Erythroblast (primary cell): ENCODE measurements around the gene AGO3.

Source experiments
- GATA1 ChIP-seq: IDR thresholded peaks from 2 replicates; pipeline ENCODE4 v1.6.1; 2011; ENCODE audit warnings: low read depth, mild to moderate bottlenecking, control low read depth, low read length, moderate library complexity
- POLR2A ChIP-seq: IDR thresholded peaks from 2 replicates; pipeline ENCODE4 v1.6.1; 2011; ENCODE audit warnings: mild to moderate bottlenecking, low read length

DNA sequence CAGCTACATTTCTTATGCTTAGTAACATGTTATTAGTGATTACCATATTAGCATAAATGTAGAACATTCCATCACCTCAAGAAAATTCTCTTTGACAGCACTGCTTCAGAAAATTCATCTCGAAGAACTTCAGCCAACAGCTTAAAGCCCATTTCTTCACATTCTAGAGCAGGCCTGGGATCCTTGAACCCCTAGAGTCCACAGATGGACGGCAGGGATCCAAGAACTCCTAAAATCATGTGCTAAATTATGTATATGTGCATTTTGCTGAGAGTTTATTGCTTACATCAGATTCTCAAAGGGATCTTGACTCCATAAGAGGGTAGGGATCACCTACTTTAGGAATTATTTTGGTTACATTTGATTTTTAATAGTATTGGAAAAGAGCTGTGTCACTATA lies 76.8 kb downstream of the AGO3 start:
- TF ChIP-seq POLR2A (no peak), GATA1 (no peak)
